ENCODE data around the gene NCKAP1.
"Not testable (repeated sequence)": the region's sequence is repeated elsewhere in the genome, so short reads cannot be mapped to it uniquely, and the experiment has no call there.

Gene NCKAP1

DNA sequence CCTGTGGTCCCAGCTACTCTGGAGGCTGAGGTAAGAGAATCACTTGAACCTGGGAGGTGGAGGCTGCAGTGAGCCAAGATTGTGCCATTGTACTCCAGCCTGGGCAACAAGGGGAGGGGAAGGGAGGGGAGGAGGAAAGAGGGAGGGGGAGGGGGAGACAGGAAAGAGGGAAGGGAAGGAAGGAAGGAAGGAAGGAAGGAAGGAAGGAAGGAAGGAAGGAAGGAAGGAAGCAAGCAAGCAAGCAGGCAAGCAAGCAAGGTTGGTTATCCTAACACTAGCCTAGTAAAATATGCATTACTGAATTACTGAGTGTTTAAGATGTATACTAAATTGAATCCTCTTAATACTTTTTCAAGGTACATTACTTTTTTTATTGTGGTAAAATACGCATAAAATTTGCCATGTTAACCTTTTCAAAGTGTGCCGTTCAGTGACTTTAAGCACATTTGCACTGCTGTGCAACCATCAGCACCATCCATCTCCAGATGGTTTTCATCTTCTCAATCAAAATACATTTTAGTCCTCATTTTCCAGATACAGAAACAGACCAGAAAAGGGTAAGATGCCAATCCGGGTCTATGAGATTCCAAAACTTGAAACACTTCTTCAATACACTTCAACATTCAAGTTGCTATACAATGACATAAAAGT, 28.9 kb downstream of the NCKAP1 start:
- no peak for DNase-seq (ENCODE audit: low read depth, low spot score)

DNA sequence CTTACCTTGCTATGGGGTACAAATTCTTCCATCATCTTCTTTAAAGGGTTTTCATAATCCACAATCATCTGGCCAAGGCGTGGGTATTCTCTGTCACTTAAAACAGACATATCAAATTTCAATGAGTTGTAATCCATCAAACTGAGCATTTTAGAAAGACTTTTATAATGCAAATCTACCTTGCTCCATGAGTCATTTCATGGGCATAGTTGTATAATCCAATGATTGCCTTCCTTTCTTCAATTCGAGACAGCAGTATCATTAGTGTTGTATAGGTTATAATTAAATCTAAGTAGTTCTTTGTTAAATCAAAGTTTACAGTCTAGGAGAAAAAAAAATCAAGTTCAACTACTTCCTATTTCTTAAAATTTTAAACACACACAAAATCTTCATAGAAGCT, 36.3 kb downstream of the NCKAP1 start:
- DNase-seq (ENCODE audit: low read depth, low spot score), result no peak

DNA sequence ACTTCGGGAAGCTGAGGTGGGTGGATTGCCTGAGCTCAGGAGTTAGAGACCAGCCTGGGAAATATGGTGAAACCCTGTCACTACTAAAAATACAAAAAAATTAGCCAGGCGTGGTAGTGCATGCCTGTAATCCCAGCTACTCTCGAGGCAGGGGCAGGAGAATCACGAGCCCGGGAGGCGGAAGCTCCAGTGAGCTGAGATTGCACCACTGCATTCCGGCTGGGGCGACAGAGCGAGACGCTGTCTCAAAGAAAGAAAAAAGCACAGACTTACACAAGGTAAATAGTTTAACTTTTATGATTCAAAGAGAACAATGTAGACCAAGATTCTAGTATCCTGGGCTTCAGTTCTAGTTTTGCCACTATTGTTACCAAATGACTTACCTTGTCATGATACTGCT, 37.4 kb downstream of the NCKAP1 start:
- no peak for DNase-seq (ENCODE audit: low read depth, low spot score)

DNA sequence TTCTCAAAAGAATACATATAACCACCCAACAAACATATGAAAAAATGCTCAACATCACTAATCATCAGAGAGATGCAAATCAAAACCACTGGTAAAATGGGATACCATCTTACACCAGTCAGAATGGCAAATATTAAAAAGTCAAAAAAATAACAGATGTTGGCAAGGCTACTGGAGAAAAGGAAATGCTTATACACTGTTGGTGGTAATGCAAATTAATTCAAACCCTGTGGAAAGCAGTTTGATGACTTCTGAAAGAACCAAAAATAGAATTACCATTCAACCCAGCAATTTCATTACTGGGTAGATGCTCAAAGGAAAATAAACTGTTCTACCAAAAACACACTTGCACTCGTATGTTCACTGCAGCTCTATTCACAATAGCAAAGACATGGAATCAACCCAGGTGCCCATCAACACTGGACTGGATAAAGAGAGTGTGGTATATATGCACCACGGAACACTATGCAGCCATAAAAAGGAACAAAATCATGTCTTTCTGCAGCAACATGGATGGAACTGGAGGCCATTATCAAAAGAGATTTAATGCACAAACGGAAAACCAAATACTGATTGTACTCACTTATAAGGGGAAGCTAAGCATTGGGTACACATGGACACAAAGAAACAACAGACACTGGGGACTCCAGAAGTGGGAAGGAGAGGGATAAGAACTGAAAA, 38.8 kb downstream of the NCKAP1 start:
- DNase-seq (ENCODE audit: low read depth, low spot score), result no peak

DNA sequence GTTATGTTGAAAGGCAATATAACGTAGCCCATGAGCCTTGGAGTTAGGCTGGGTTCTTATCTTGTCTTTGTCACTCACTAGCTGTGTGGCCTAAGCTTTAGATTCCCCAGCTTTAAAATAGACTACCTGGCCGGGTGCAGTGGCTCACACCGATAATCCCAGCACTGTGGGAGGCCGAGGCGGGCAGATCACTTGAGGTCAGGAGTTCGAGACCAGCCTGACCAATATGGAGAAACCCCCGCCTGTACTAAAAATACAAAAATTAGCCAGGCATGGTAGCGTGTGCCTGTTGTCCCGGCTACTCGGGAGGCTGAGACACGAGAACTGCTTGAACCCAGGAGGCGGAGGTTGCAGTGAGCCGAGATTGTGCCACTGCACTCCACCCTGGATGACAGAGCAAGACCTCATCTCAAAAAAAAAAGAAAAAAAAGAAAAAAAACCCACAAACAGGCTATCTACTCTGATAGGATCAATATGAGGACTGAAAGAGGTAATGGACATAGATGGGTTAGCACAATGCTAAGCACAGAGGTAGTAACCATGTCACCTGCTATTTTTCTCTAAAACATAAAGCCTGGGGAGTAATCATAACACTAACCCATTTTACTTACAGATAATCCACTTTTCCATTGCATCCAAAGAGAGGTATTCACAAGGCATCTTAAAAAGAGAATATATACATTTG, 43.9 kb downstream of the NCKAP1 start:
- no peak for DNase-seq (ENCODE audit: low read depth, low spot score)

DNA sequence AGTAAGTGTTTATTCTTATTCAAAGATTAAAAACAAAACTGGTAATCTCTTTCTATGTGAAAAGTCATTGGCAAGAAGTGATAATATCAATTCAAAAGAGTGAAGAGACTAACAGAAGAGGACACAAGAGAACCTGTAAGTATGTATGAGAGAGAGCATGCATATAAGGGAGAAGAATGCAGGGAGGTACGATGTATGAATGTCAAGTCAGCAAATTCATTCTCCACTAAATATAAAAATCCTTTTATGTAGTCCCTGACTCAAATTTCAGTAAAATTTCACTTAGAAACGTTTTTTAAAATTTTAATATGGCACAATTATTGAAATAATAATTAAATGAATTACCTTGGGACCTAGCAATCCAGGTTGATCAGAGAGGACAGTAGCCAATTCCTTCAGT, 55.3 kb downstream of the NCKAP1 start:
- DNase-seq (ENCODE audit: low read depth, low spot score), result no peak

DNA sequence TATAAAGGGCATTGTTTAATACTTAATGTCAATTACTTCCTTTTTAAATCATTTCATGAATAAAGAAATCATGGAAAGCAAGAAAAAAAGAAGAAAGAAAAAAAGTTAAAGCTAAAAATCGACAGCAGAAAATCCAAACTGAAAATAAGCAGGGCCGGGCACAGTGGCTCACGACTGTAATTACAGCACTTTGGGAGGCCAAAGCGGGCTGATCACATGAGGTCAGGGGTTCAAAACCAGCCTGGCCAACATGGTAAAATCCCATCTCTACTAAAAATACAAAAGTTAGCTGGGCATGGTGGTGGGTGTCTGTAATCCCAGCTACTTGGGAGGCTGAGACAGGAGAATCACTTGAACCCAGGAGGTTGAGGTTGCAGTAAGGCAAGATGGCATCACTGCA, 56.8 kb downstream of the NCKAP1 start:
- not testable (repeated sequence) for DNase-seq (ENCODE audit: low read depth, low spot score)

DNA sequence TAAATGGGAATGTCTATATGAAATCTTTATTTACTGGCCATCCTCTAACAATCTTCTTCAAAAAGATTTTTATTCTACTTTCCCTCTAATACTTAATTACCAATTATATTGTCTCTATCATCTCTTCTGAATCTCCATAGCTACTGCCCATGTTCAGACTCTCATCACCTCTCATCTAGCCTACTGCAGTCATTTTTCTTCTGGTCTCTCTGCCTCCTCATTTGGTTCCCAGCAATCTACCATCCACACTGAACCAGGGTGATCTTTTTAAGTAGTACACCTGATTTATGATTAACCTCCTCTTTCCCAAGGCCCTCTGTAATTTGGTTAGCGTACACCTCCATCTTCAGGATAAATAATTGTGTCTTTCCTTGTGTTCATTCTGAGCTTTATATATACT, 57.6 kb downstream of the NCKAP1 start:
- no peak for DNase-seq (ENCODE audit: low read depth, low spot score)

DNA sequence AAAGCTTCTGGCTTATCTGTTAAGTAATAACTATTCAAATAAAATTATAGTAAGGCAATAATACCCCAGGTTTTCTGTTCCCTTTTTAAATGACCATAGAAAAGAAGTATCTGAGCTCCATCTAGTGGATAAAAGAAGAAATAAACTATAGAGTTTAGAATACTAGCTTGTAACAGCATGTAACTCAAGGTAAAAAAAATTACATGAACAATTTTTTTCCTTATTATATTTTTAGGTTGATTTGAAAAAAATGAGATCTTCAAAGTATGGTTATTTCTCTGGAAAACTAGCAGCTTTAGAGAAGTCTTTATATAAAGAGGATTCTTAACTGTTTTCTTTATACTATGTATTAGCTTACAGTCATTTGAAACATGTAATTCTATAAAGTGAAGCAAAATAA, 58.1 kb downstream of the NCKAP1 start:
- DNase-seq (ENCODE audit: low read depth, low spot score), result peak; percentile 15

DNA sequence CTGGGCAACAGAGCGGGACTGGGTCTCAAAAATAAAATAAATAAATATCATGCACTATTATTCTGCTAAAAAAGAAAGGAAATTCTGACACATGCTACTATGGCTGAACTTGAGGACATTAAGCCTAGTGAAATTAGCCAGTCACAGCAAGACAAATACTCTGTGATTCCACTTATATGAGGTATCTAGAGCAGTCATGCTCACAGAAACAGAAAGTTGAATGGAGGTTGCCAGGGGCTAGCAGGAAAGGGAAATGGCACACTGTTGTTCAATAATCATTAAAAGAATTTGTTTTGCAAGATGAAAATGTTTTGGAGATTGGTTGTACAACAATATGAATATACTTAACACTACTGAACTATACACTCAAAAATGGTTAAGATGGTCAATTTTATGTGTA, 60.8 kb downstream of the NCKAP1 start:
- DNase-seq (ENCODE audit: low read depth, low spot score), result no peak

DNA sequence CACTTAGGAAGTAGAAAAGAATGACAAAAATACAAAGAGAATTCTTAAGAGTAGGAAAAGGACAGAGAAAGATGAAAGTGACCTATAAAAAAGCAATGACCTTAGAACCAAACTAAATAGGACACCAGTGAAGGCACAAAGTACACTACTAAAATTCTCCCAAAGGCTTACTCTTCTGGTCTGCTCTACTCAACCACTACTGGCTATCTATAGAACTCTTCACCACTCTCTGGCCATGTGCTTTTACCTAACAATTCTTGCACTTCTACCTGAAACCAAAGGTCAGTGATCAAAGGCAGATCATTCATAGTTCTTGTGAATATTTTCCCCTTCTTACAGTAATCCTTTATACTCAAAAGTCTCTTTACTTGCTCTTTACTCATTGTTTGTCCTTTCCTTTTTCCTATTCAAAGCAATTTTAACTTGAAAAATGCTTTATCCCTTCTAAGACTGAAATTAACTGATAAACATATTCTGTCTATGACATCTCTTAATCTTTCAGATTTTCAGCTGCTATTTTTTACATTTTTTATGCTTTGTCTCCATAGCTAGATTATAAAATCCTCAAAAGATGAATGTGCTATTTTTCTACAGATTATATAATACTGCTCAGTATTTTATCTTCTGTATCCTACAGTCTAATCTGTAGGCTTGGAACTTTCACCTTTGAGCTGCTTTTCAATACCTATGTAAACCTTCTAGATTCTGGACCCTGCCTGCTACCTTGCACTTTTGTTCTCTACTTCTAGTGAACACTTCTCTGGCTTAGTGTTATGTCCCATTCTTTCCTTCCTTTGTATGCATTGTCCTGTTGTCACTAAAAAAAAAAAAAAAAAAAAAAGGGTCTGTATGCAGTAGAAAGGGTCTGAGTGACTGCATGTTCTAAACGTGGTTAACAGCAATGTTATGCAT, 64.6 kb downstream of the NCKAP1 start:
- DNase-seq (ENCODE audit: low read depth, low spot score), result no peak

DNA sequence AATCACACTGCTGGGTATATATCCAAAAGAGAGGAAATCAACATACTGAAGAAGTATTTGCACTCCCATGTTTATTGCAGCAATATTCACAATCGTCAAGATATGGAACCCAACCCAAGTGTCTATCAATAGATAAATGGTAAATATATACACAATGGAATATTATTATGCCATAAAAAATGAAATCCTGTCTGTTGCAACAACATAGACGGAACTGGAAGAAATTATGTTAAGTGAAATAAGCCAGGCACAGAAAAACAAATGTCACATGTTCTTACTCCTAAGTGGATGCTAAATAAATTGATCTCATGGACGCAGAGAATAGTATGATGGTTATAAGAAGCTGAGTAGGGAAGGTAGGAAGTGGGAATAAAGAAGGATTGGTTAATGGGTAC, 65.7 kb downstream of the NCKAP1 start:
- DNase-seq (ENCODE audit: low read depth, low spot score), result no peak

DNA sequence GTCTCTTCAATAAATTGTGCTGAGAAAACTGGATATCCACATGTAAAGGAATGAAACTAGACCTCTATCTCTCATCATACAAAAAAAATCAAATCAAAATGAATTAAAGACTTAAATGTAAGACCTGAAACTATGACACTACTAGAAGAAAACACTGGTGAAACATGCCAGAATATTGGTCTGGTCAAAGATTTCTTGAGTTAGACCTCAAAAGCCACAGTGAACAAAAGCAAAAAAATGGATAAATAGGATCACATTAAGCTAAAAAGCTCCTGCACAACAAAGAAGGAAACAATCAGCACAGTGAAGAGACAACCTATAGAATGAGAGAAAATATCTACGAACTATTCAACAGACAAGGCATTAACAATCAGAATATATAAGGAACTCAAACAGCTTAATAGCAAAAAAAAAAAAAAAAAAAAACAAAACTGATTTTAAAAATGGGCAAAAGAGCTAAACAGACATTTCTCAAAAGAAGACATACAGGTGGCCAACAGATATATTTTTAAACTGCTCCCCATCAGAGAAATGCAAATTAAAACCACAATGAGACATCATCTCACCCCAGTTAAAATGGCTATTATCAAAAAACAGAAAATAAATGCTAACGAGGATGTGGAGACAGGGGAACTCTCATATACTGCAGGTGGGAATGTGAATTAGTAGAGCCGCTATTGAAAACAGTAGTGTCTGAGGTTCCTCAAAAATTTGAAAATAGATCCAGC, 66.3 kb downstream of the NCKAP1 start:
- DNase-seq (ENCODE audit: low read depth, low spot score), result no peak

DNA sequence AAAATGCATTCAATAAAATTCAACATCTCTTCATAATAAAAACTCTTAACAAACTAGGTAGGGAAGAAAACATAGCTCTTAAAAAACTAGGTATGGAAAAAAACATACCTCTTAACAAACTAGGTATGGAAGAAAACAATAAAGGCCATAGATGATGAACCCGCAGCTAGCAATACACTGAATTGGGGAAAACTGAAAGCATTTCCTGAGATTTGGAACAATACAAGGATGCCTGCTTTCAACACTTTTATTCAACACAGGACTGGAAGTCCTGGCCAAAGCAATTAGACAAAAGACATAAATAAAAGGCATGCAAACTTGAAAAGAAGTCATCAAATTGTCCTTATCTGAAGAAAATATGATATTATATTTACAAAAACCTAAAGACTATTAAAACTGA, 67.8 kb downstream of the NCKAP1 start:
- DNase-seq (ENCODE audit: low read depth, low spot score), result no peak

DNA sequence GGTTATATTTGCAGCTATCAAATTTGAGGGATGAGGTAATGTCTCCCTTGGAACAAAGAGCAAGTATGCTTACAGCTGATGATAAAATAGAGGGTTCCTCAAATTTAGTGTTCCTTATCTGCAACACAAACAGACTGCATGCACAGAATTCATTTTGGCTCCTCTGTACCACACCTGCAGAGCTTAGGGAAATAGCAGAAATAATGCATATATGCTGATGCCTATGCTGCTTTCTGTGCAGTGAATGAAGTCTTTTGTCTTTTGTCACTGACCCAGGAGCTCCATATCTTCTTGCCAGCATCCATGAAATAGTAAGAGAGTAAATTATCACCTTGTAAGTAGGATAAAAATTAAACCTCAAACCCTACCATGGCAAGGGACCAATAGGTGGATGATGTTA, 69.8 kb downstream of the NCKAP1 start:
- no peak for DNase-seq (ENCODE audit: low read depth, low spot score)

DNA sequence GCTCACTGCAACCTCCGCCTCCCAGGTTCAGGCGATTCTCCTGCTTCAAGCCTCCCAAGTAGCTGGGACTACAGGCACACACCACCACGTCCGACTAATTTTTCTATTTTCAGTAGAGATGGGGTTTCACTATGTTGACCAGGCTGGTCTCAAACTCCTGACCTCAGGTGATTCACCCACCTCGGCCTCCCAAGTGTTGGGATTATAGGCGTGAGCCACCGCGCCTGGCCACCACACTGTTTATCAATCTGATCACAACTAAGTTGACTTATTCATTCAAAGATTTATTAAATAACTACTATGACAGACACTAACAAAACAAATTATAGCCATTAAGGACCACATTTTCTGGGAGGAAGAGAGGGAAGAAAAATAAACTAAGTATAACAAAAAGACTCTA, 71.9 kb downstream of the NCKAP1 start:
- DNase-seq (ENCODE audit: low read depth, low spot score), result not testable (repeated sequence)

DNA sequence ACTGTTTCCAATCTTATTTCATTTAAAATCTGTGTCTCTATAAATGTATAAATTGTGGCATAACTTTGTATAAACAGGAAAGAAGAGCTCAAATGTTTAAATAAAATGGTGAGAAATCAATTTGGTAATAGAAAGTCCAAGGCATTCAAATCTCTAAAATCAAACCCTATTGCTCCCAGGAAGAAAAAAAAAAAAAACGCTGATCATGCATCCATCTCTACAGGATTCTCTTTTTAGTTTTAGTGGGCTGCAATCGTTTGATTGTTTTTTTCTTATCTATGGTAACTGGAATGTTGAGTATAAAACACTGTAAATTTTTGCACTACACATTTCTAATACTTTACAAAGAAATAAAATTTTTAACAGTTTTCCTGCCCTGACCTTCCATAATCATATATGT, 75.6 kb downstream of the NCKAP1 start:
- DNase-seq (ENCODE audit: low read depth, low spot score), result no peak

DNA sequence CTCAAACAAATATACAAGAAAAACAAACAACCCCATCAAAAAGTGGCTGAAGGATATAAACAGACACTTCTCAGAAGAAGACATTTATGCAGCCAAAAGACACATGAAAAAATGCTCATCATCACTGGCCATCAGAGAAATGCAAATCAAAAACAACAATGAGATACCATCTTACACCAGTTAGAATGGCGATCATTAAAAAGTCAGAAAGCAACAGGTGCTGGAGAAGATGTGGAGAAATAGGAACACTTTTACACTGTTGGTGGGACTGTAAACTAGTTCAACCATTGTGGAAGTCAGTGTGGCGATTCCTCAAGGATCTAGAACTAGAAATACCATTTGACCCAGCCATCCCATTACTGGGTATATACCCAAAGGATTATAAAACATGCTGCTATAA, 77.4 kb downstream of the NCKAP1 start:
- DNase-seq (ENCODE audit: low read depth, low spot score), result not testable (repeated sequence)

DNA sequence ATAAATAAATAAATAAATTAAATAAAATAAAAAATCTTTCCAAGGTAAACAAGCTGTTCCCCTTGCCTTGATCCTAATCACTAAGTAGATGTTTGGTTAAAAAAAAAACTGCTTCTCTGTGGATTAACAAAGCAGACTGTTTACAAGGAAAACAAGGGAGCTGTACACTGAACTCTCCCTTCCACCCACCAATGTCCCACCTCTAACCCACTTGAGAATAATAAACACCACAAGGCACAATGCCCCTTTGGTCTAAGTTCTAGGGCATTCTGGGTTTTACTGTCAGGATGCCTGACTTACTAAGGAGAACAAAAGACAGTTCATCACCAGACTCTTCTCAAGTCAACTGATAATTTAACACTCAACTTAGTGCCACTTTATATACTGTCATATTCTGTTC, 83.5 kb downstream of the NCKAP1 start:
- no peak for DNase-seq (ENCODE audit: low read depth, low spot score)

DNA sequence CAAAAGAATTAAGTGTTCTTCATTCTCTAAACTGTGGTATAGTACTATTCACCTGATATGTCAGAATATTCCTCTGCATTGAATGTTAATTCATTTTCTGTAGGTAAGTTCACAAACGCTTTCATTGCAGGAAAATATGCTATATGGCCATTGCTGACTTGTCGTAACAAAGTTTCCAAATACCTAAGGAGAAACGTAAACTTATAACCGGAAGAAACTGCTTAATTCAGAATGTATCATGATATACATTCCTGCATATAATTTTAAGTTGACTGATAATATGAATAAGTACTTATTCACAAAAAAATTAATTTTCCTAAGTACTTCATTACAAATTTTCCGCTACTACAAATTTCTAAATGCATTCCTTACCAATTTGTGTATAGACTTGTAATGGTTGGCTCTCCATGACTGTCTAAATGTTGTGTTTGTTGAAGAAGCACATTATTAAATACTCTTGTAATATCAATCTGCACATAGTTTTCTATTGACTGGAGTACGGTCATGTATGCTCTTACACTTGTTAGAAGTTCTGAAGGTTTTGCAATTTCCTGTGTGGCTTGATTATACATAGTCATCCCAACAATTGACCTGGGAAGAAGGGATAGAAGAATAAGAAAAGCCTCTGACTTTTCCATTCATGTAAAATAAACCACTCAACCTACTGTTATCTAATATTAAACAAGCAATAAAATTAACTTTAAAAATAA, 85.4 kb downstream of the NCKAP1 start:
- DNase-seq (ENCODE audit: low read depth, low spot score), result no peak

Data from brain pericyte (primary cell).